HG03378 (cell line): ENCODE results near the gene CSTF3.

ENCODE experiments used
- ATAC-seq: cut with Tn5 transposase; IDR thresholded peaks from one replicate; pipeline ENCODE4 v1.9.1; 2021; ENCODE audit warnings: mild to moderate bottlenecking, moderate library complexity; ENCODE audit not compliant: unreplicated experiment

CSTF3 gene

GRCh38 chr11:33045551-33046255 lies 115.6 kb downstream of the CSTF3 start:
- ATAC-seq = no peak

- no peak for ATAC-seq
Measured at GRCh38 chr11:33044285-33044756, 117.0 kb downstream of the CSTF3 start.

GRCh38 chr11:33043221-33043830 lies 118.0 kb downstream of the CSTF3 start:
- no peak for ATAC-seq

- peak; percentile 25 for ATAC-seq
Measured at GRCh38 chr11:33040862-33041453, 120.3 kb downstream of the CSTF3 start.

- peak; percentile 26 for ATAC-seq
Measured at GRCh38 chr11:33040033-33040861, 121.0 kb downstream of the CSTF3 start.

- peak; percentile 72 for ATAC-seq
Measured at GRCh38 chr11:33039274-33040032, 121.8 kb downstream of the CSTF3 start, which contains the start of gene TCP11L1. TSS of gene TCP11L1 (plus strand) at chr11:33039572. CDS start at chr11:33043774, 4,202 bp downstream.

- ATAC-seq = no peak
Measured at GRCh38 chr11:33035011-33035410, 126.3 kb downstream of the CSTF3 start.
